PFSK-1 (cell line): Measurements from ENCODE around the gene CCR8.

Experiments used
- FOXP2 ChIP-seq: optimal IDR thresholded peaks from 2 replicates; pipeline ENCODE3; 2011; ENCODE audit warnings: borderline replicate concordance, control low read depth, inconsistent platforms; ENCODE audit not compliant: insufficient read depth; ENCODE audit errors: extremely low read length, extremely low read depth
- POLR2AphosphoS5 ChIP-seq: IDR thresholded peaks from 2 replicates; pipeline ENCODE4 v1.6.1; 2012; ENCODE audit warnings: low read depth, mild to moderate bottlenecking, control low read depth, low read length, moderate library complexity
- SIN3A ChIP-seq: IDR thresholded peaks from 2 replicates; pipeline ENCODE4 v1.6.1; 2012; ENCODE audit warnings: mild to moderate bottlenecking, low read length, moderate library complexity, borderline replicate concordance; ENCODE audit not compliant: insufficient read depth
- TAF1 ChIP-seq: IDR thresholded peaks from 2 replicates; pipeline ENCODE4 v1.6.1; 2012; ENCODE audit warnings: low read length, control low read depth, borderline replicate concordance; ENCODE audit not compliant: insufficient read depth
- TF ChIP-seq, protein P1 (sequence below), 2 experiments: IDR thresholded peaks; 2 replicates each; pipeline versions ENCODE4 v1.6.1 to v1.8.0; 2011 to 2012; ENCODE audit warnings: low read depth in 2 of 2, low read length in 2 of 2, control low read depth in 1 of 2, inconsistent platforms in 1 of 2, mild to moderate bottlenecking in 1 of 2, moderate library complexity in 1 of 2; ENCODE audit not compliant: insufficient read depth in 1 of 2

Gene CCR8

GRCh38 chr3:39288300-39288808 is 41.2 kb upstream of the CCR8 start:
- TF ChIP-seq POLR2AphosphoS5, result no peak
- TF ChIP-seq FOXP2, result no peak
- TF ChIP-seq TAF1, result no peak

GRCh38 chr3:39289107-39289506 is 40.4 kb upstream of the CCR8 start:
- TF ChIP-seq FOXP2, result no peak
- TF ChIP-seq, protein P1, sequence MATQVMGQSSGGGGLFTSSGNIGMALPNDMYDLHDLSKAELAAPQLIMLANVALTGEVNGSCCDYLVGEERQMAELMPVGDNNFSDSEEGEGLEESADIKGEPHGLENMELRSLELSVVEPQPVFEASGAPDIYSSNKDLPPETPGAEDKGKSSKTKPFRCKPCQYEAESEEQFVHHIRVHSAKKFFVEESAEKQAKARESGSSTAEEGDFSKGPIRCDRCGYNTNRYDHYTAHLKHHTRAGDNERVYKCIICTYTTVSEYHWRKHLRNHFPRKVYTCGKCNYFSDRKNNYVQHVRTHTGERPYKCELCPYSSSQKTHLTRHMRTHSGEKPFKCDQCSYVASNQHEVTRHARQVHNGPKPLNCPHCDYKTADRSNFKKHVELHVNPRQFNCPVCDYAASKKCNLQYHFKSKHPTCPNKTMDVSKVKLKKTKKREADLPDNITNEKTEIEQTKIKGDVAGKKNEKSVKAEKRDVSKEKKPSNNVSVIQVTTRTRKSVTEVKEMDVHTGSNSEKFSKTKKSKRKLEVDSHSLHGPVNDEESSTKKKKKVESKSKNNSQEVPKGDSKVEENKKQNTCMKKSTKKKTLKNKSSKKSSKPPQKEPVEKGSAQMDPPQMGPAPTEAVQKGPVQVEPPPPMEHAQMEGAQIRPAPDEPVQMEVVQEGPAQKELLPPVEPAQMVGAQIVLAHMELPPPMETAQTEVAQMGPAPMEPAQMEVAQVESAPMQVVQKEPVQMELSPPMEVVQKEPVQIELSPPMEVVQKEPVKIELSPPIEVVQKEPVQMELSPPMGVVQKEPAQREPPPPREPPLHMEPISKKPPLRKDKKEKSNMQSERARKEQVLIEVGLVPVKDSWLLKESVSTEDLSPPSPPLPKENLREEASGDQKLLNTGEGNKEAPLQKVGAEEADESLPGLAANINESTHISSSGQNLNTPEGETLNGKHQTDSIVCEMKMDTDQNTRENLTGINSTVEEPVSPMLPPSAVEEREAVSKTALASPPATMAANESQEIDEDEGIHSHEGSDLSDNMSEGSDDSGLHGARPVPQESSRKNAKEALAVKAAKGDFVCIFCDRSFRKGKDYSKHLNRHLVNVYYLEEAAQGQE (IDR thresholded peaks at IDR 0.05; ENCODE audit: insufficient read depth in 1 of 2, low read depth in 2 of 2, low read length in 2 of 2), result no peak

DNA sequence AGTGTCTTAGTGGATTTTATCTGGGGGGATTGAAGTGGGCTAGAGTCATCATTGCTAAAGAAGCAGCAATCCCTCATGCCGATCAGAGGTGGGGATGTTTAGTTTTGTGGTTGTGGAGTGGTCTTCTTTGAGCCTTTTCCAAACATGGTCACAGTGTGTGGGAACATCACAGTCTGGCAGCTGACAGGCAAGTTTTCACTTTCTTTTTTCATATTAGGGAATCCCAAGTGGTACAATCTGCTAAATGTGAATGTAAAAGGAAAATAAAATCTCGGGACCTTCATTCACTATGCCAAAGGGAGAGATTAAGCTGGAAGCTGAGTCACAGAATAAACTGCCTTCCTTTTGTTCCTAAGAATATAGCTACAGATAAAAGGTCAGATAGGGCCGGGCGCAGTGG is 39.3 kb upstream of the CCR8 start:
- TF ChIP-seq FOXP2, result no peak

GRCh38 chr3:39291903-39292329 is 37.6 kb upstream of the CCR8 start:
- no peak for TF ChIP-seq FOXP2
- TF ChIP-seq TAF1, result no peak
- TF ChIP-seq POLR2AphosphoS5, result no peak
- TF ChIP-seq, protein P1 (IDR thresholded peaks at IDR 0.05; ENCODE audit: insufficient read depth in 1 of 2, low read depth in 2 of 2, low read length in 2 of 2), result no peak
- TF ChIP-seq SIN3A, result no peak

DNA sequence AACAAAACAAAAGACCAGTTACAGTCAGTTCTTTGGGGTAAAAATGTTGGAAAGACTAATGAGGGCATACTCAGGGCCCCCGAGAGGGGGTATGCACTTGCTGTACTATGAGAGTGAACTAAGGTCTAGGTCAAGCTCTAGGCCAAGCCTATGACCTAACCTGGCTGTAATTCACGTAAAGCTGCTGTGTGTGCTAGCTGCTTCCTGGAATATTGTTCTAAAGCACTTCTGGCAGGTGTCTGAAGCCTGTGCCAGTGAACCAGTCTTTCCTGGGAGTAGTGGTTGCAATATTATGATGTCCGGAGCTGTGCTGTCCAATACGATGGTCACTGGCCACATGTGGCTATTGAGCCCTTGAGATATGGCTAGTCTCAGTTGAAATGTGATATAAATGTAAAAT is 36.5 kb upstream of the CCR8 start:
- TF ChIP-seq POLR2AphosphoS5 (no peak), FOXP2 (no peak), SIN3A (no peak), TAF1 (no peak)
- TF ChIP-seq, protein P1 (IDR thresholded peaks at IDR 0.05; ENCODE audit: insufficient read depth in 1 of 2, low read depth in 2 of 2, low read length in 2 of 2), result no peak

DNA sequence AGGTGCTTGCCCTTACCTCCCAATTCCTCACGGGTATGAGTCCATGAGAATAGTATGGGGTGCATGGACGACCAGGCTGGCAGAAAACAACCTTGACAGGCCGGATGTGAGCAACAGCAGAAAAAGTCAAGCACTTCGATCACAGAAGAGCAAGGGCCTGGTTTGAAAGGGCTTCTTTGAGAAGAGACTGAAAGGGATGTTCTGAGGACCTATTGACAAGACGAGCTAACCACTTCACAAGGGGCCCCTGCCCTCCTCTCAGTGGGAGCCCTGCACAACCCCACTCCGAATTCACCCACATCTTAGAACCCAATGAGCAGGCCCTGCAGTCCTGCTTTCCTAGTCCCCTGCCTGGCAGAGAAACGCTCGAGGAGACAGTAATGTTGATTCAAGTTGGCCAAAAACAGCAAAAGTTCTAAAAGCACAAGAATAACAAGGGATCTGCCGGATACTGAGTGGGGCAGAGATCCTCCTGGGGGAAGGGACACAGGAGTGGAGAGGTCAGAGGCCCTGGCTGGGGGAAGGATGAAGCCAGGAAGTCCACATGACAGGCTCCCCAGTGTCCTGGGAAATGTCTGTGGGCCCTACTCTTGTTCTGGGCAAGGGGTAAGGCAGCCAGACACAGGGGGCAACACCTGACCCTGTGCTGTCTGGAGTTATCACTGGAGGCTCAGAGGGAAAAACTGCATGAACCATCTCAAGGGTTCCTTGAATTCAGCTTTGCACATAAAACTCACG is 34.9 kb upstream of the CCR8 start:
- TF ChIP-seq TAF1, result no peak
- no peak for TF ChIP-seq POLR2AphosphoS5
